Omental fat pad (tissue), 4 donors: Measurements from ENCODE around the gene MCC. TPM values are rescaled to one million over a fixed set of nuclear protein-coding genes. Genes with fewer than 3 reads are reported as not detected.

Source experiments
- ATAC-seq: fragments of 150-250 bp; one replicate; pipeline ENCODE4 v1.9.1; 2016; ENCODE audit warnings: mild to moderate bottlenecking, moderate library complexity; ENCODE audit not compliant: low FRiP score
- DNase-seq: peaks from one replicate; pipeline ENCODE4 v3.0.0-alpha.2; 2019; ENCODE audit warnings: low spot score
- total RNA-seq, 4 donors: library from RNA; depleted of rRNA; stranded (reverse); fragments of >200 nt; gene quantifications; one replicate each; pipeline ENCODE4 v1.1.0, GENCODE V29; 2016
- TF ChIP-seq, protein P1 (sequence below), 3 donors: fragments of 450-650 bp; IDR thresholded peaks; one replicate each; pipeline ENCODE4 v1.5.1; 2016 to 2017; ENCODE audit warnings: antibody characterized with exemption in 3 of 3, mild to moderate bottlenecking in 3 of 3, moderate library complexity in 2 of 3

Gene MCC
- total RNA-seq, 4 donors from 2014 or later = 32.8 to 56.3 (median 44.4) TPM

- ATAC-seq = no peak
- TF ChIP-seq, protein P1, sequence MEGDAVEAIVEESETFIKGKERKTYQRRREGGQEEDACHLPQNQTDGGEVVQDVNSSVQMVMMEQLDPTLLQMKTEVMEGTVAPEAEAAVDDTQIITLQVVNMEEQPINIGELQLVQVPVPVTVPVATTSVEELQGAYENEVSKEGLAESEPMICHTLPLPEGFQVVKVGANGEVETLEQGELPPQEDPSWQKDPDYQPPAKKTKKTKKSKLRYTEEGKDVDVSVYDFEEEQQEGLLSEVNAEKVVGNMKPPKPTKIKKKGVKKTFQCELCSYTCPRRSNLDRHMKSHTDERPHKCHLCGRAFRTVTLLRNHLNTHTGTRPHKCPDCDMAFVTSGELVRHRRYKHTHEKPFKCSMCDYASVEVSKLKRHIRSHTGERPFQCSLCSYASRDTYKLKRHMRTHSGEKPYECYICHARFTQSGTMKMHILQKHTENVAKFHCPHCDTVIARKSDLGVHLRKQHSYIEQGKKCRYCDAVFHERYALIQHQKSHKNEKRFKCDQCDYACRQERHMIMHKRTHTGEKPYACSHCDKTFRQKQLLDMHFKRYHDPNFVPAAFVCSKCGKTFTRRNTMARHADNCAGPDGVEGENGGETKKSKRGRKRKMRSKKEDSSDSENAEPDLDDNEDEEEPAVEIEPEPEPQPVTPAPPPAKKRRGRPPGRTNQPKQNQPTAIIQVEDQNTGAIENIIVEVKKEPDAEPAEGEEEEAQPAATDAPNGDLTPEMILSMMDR (IDR thresholded peaks at IDR 0.05) = no peak
- no peak for DNase-seq
Observed at GRCh38 chr5:113397046-113397445, 91.2 kb downstream of the MCC start.

DNA sequence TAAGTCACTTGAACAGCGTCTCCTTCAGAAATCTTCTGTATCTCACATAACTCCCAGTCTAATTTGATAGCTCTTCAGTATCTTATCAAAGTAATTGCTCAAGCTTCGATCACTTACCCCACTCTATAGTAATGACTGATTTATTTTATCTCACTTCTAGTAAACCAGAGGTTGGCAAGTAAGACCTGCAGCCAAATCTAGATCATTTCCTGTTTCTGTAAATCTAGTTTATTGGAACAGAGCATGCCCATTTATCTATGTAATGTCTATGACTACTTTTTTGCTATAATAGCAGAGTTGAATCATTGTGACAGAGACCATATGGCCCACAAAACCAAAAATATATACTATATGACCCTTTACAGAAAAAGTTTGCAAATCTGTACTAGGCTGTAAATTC is 93.6 kb downstream of the MCC start:
- no peak for ATAC-seq
- no peak for DNase-seq
- TF ChIP-seq, protein P1 (IDR thresholded peaks at IDR 0.05) = no peak

GRCh38 chr5:113390224-113390623 is 98.0 kb downstream of the MCC start:
- ATAC-seq (no peak), DNase-seq (no peak)
- TF ChIP-seq, protein P1 (IDR thresholded peaks at IDR 0.05) = no peak

DNA sequence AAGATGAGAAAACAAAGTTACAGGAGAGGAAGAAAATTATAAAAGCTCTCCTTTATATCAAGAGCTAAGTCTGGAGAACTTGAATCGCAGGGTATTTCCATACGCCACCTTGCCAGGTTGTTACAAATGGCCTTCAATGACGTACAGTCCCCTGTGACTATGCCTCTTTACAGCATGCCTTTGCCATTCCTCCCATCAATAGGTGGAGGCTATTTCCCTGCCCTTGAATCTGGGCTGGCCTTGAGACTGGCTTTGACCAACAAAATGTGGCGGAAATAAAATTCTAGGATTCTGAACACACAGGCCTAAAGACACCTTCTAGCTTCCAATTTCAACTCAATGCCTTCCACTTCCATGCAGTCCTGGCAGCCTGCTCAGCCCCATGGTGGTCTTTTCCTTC is 99.1 kb downstream of the MCC start:
- TF ChIP-seq, protein P1 (IDR thresholded peaks at IDR 0.05) = no peak
- DNase-seq (no peak), ATAC-seq (no peak)

- DNase-seq (no peak), ATAC-seq (no peak)
- TF ChIP-seq, protein P1 (IDR thresholded peaks at IDR 0.05) = no peak
Observed at GRCh38 chr5:113387844-113388243, 100.4 kb downstream of the MCC start.

DNA sequence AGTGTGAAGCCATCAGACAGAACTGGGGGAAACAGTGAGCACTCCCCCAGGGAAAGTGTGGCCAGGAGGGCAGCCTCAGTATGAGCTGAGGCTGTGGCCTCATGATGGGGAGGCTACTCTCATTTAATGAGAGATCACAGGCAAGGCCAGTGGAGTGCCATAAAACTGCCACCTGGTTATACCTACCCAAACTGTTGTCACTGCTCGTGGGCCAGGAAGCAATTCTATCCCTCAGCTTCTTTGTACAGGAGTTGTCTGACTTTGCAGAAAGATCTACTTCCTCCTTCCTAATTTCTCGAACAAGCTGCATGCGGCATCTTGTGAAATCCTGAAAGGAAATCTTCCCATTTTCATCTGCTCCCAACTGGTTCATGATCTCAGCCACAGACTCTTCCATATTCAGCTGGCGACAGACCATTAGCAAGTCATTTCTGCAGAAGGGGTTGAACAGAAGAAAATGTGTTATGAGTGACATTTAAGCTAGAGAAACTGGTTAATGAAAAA is 103.4 kb downstream of the MCC start:
- TF ChIP-seq, protein P1 (IDR thresholded peaks at IDR 0.05) = no peak
- DNase-seq = no peak
- ATAC-seq = no peak

- DNase-seq (no peak), ATAC-seq (no peak)
- TF ChIP-seq, protein P1 (IDR thresholded peaks at IDR 0.05) = no peak
Observed at GRCh38 chr5:113382731-113383130, 105.5 kb downstream of the MCC start.
